ENCODE data around the gene PGK1.
"Not testable (repeated sequence)": the region's sequence is repeated elsewhere in the genome, so short reads cannot be mapped to it uniquely, and the experiment has no call there.

The PGK1 gene

GRCh38 chrX:78111140-78111931 lies 7.3 kb downstream of the PGK1 start:
- no peak for DNase-seq (ENCODE audit: extremely low read depth in 1 of 2, low read depth in 1 of 2)

- DNase-seq (ENCODE audit: extremely low read depth in 1 of 2, low read depth in 1 of 2) = no peak
Observed at GRCh38 chrX:78116365-78116764, 12.3 kb downstream of the PGK1 start.

GRCh38 chrX:78116766-78117165 lies 12.7 kb downstream of the PGK1 start:
- DNase-seq (ENCODE audit: extremely low read depth in 1 of 2, low read depth in 1 of 2) = no peak

GRCh38 chrX:78118628-78119027 lies 14.6 kb downstream of the PGK1 start:
- DNase-seq (ENCODE audit: extremely low read depth in 1 of 2, low read depth in 1 of 2) = no peak

- no peak for DNase-seq (ENCODE audit: extremely low read depth in 1 of 2, low read depth in 1 of 2)
Observed at GRCh38 chrX:78119521-78120227, 15.6 kb downstream of the PGK1 start.

GRCh38 chrX:78123190-78123589 lies 19.1 kb downstream of the PGK1 start:
- no peak for DNase-seq (ENCODE audit: extremely low read depth in 1 of 2, low read depth in 1 of 2)

- DNase-seq (ENCODE audit: extremely low read depth in 1 of 2, low read depth in 1 of 2) = no peak
Observed at GRCh38 chrX:78124307-78124706, 20.3 kb downstream of the PGK1 start.

GRCh38 chrX:78125148-78125547 lies 21.1 kb downstream of the PGK1 start:
- no peak for DNase-seq (ENCODE audit: extremely low read depth in 1 of 2, low read depth in 1 of 2)

GRCh38 chrX:78125781-78126180 lies 21.7 kb downstream of the PGK1 start:
- DNase-seq (ENCODE audit: extremely low read depth in 1 of 2, low read depth in 1 of 2) = not testable (repeated sequence)

- DNase-seq (ENCODE audit: extremely low read depth in 1 of 2, low read depth in 1 of 2) = no peak
Observed at GRCh38 chrX:78129714-78130113, 25.7 kb downstream of the PGK1 start.

GRCh38 chrX:78130396-78130795 lies 26.3 kb downstream of the PGK1 start:
- DNase-seq (ENCODE audit: extremely low read depth in 1 of 2, low read depth in 1 of 2) = no peak

GRCh38 chrX:78131117-78131516 lies 27.1 kb downstream of the PGK1 start:
- DNase-seq (ENCODE audit: extremely low read depth in 1 of 2, low read depth in 1 of 2) = no peak

- DNase-seq (ENCODE audit: extremely low read depth in 1 of 2, low read depth in 1 of 2) = no peak
Observed at GRCh38 chrX:78133238-78133960, 29.4 kb downstream of the PGK1 start.

GRCh38 chrX:78139160-78140123 lies 35.4 kb downstream of the PGK1 start, which contains the start of gene TAF9B:
TAF9B (minus strand) TSS chrX:78139650; CDS start chrX:78139611, 39 bp downstream.
- peak; percentile 47 to 64 for DNase-seq (ENCODE audit: extremely low read depth in 1 of 2, low read depth in 1 of 2)

- no peak for DNase-seq (ENCODE audit: extremely low read depth in 1 of 2, low read depth in 1 of 2)
Observed at GRCh38 chrX:78140206-78140605, 36.2 kb downstream of the PGK1 start.

GRCh38 chrX:78147002-78147540 lies 43.0 kb downstream of the PGK1 start:
- not testable (repeated sequence) for DNase-seq (ENCODE audit: extremely low read depth in 1 of 2, low read depth in 1 of 2)

GRCh38 chrX:78157373-78157772 lies 53.3 kb downstream of the PGK1 start:
- not testable (repeated sequence) for DNase-seq (ENCODE audit: extremely low read depth in 1 of 2, low read depth in 1 of 2)

- not testable (repeated sequence) for DNase-seq (ENCODE audit: extremely low read depth in 1 of 2, low read depth in 1 of 2)
Observed at GRCh38 chrX:78157846-78158245, 53.8 kb downstream of the PGK1 start.

- DNase-seq (ENCODE audit: extremely low read depth in 1 of 2, low read depth in 1 of 2) = not testable (repeated sequence)
Observed at GRCh38 chrX:78160711-78161110, 56.7 kb downstream of the PGK1 start.

- DNase-seq (ENCODE audit: extremely low read depth in 1 of 2, low read depth in 1 of 2) = not testable (repeated sequence)
Observed at GRCh38 chrX:78163175-78163574, 59.1 kb downstream of the PGK1 start.

Measured in activated CD8-positive, alpha-beta memory T cell treated with anti-CD3 and anti-CD28 coated beads for 1 hour (primary cell).